AG10803 (cell line): Measurements from ENCODE around the gene TTLL10.

Experiments
- DNase-seq: peaks from one replicate; pipeline ENCODE4 v3.0.0; 2010; ENCODE audit warnings: low read depth
- H3K4me3 ChIP-seq: 2 replicates; pipeline ENCODE4 v1.5.1; 2011; ENCODE audit warnings: mild to moderate bottlenecking, low read length, control low read depth
- CTCF ChIP-seq: conservative IDR thresholded peaks from 2 replicates; pipeline ENCODE4 v1.5.1; 2011; ENCODE audit warnings: mild to moderate bottlenecking, low read length, control low read depth, inconsistent platforms

TTLL10 gene

DNA sequence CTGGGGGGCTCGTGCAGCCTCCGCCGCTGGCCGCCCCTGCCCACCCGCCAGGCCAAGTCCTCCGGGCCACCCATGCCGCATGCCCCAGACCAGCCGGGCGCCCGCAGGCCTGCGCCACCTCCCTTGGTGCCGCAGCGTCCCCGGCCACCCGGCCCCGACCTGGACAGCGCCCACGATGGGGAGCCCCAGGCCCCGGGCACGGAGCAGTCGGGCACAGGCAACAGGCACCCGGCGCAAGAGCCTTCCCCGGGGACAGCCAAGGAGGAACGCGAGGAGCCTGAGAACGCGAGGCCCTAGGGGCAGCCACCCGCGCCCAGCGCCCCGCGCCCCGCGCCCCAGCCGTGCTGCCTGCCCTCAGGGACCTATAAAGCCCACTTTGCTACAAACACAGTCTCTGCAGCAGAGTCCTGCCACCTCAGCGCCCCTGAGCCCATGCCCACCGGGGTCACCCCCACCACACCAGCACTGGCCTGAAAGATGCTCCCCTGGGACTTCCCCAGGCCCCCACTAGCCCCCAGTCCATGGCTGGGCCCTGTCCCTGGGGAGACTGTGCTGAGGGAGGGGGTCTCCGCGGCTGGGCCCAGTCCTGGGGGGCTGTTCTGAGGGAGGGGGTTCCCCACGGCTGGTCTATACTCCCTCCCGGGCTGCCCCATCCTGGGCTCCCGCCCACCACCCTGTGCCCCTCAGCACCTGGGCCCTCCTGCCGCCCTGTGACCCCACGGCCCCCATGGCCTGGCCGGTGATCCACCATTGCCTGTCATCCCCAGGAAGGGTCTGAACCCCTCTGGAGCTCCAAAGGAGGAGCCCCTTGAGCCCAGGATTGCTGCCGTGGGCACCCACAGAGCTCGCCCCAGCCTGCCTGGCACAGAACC, 24.1 kb downstream of the TTLL10 start:
- no peak for DNase-seq
- H3K4me3 ChIP-seq: no peak overlapping the region
- TF ChIP-seq CTCF: no peak

DNA sequence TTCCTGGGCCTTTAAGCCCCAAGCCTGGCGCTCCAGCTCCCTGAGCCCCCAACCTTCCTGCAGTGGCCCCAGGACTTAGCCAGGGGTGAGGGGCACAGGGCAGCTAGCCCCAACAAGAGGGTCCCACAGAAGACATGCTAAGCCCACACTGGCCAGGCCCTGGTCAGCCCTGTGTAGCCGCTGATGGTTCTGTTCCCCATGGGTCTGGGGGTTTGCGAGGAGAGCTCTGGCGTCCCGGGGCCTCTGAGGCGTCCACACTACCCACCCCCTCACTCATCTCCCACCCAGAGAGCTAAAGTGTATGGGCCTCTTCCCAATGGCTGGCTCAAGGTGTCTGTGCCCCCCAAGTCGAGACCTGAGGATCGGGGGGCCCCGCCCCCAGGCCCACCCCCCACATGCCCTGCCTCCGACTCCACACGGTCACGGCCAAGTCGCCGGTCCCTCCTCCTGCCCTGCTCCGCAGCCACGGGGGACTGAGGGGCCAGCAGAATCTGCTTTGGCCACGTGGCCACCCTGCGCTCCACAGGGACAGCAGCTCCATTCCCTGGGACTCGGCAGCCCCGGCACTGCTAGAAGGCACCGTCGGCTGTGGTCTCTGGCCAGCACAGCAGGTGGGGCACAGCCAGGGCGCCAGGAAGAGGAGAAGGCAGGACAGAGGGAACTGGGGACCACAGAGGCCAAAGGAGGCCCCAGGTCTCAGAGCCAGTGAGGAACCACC, 24.9 kb downstream of the TTLL10 start:
- no peak for DNase-seq
- no peak for TF ChIP-seq CTCF
- no peak overlapping the region for H3K4me3 ChIP-seq

DNA sequence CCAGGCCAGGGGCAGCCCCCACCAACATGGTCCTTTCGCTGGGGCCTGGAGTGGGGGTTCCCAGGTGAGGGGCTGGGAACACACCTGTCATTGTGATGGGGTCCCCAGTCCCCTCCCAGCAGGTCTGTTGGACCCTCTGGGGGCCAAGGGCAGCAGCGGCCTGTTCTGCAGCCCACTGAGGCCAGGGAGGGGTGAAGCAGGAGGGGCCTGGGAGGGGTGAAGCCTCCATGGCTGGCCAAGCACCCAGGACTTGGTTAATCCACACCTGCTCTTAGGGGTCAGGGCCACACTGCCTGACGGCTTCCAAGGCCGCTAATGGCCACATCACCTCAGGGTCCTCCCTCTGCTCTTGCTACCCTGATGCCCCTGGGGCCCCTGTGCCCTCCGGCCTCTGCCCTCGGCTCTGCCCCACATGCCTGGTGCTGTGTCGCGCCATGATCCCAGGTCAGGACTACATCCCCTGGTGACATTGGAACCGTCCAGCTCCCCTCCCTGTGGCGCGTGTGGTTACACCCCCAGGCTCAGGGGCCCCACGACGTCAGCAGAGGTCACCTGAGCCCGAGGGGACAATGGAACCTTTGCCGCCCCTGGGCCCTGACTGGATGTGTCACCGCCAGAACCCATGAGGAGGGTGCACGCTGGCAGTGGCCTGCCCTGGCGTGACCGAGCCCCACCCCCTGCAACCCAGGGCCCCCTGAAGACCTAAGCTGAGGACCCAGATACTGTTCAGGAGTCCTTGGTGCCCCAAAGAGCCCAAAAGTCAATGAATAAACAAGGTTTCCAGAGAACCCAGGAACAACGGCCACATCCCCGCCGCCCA, 25.7 kb downstream of the TTLL10 start:
- TF ChIP-seq CTCF: no peak
- no peak for DNase-seq
- no peak overlapping the region for H3K4me3 ChIP-seq

DNA sequence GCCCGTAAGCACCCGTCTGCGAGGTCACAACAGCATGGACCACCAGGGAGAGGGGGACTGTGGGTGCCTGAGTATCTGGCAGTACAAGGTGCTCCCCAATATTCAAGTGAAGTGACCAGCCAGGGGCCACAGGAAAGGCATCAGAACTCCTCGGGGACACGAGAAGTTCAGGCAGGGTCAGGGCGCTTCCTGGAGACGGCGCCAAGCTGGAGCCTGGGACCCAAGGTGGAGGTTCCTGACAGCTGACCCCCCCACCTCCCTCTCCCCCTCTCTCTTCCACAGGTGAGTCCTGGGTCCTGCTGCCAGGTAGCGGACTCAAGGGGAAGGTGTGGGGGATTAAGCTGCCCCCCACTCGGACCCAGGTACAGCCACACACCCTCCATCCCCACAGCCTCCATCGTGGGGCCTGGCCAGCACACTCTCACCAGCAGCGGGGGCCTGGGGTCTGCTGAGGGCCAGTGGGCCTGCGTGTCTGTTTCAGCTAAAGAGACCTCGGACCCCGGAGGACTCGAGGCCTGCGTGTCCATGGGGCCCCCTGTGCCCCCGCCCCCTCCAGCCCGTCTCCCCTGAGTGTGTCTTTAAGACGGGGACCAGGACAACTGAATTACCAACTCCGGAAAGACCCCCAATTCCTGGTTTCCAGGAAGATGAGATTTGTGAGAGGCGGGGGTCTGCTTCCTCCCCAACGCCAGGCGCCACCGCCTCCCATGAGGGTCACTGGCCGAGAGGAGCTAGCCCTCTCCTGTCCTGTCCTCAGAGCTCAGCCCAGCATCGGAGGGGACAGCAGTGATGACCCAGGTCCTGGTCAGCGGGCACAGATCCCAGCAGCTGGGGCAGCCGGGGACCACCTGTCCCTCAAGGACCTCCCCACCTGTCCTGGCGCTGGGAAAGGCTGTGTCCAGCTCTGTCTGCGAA, 26.5 kb downstream of the TTLL10 start:
- no peak for TF ChIP-seq CTCF
- no peak overlapping the region for H3K4me3 ChIP-seq
- no peak for DNase-seq

DNA sequence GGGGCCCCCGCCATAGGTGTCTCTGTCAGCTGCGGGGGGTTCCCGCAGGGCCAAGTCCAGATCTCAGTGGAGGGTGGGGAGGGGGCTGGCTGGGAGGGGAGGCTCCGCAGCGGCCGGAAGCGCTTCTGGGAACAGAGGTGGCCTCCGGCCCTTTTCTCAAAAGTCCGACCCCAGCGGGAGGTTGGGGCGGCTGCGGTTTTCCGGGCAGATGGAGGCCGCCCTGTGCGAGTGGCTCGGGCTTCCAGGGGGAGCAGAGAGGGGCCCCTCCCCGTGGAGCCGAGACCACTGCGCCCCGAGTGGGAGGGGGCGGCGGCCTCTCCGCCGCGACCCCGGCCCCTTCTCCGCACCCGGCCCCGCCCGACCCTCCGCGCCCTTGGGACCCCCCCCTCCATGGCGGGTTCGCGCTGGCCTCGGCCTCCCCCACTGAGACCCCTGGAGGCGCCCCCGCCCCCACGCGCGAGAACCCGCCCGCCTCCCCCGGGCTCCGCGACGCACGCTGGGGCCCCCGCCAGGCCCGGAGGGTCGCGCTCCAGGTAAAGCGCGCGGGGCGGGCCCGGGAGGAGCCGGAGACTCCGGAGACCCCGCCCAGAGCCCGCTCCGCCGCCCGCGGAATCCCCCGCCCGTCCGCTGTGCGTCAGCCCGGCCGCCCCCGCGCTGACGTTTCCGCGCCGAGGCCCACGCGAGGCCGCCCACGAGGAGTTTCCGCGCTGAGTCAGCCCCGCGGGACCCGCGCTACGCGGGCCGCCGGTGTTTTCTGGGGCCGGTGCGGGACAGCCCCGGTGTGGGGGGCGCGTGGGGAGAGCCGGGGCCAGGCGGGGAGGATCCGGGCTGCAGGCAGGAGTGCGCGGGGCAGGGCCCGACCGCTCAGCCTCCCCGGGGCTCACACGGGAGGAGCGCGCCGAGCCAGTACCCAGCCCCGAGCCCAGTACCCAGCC, 27.5 kb downstream of the TTLL10 start:
- peak overlapping the region; percentile 17; the same call in 1 of the 2 replicates for H3K4me3 ChIP-seq
- no peak for TF ChIP-seq CTCF
- peak; percentile 20 for DNase-seq
